NCI-H82 treated with DMSO at 0.1 percent for 48 hours (cell line): Measurements from ENCODE around the gene TIMP1.

ENCODE experiments used
- DNase-seq: peaks from one replicate; lab custom pipeline; 2025; ENCODE audit not compliant: unreplicated experiment; lab: John Stamatoyannopoulos, UW

TIMP1 gene

DNA sequence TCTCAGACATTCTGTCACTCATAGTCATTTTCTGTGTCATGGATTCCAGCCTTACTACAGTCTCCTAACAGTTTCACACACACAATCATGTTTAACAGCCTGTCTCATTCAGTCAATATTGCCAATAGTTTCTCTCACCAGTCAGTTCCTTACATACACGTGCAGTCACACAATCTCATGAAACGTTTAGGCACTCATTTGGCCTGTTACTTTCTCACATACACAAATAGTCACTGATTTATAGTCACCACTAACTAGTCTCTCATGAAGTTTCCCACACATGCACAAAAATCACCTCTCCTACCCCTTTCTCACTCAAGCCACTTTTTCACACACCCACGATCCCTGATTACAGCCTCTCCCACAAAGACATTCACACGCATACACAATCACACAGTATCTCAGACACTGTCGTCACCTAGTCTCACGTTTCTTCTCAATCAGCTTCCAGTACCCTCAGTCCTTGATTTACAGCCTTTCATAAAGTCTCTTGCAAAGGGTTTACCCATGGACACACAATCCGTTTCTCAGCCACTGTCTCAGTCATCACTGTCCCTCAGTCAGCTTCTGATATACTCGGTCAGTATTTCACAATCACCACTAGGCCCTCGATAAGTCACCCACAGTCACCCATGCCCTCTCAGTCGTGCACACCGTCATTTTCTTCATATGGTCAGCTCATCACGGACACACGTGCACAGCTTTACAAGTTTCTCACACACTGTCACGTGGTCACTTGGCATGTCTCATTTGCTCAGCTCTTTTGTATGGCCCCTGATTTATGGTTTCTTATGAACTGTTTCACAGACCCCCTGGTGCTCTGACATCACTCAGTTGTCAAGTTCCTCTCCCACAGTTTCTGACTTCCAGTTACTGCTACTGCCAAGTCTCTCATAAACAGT, 51.7 kb downstream of the TIMP1 start:
- no peak for DNase-seq

DNA sequence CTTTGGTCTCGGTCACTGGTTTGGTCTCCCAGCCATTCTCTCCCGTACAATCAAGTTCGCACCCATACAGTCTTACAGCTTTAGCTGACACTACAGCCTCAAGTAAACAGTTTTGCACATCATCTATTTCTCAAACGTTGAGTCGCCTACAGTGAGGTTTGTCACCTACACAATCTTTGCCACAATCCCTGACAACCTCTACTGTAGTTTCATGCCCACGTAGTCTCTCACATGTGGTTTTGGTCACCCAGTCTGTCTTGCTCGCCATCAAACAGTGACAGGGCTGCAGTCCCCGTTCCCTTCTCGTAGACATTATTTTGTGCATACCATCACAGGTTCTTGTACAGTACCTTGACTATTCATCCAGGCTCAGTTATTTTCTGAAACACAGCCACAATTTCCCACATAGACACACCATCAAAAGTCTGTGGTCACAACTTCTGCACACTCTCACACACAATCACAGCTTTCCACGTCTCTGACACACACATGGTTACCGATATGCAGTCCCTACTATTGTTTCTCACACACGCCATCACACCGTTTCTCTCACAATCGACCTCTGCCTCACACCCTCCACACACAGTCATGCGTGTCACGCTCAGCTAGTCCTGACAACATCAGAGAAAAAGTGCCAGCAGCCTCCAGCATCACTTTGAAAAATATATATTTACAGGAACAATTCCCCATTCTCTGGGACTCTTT, 52.8 kb downstream of the TIMP1 start:
- no peak for DNase-seq
